H1 (cell line): ENCODE data around the gene GIPR. TPM values are rescaled to one million over a fixed set of nuclear protein-coding genes. Genes with fewer than 3 reads are reported as not detected.

Experiments used
- CTCF ChIA-PET: fragments of 300-600 bp; sonication (Branson Sonifier 250); formaldehyde crosslinking; loops from one replicate; lab custom pipeline; 2021; ENCODE audit not compliant: partially characterized antibody; lab: Charles Lee
- POLR2A ChIA-PET: fragments of 300-600 bp; sonication (Branson Sonifier 250); formaldehyde crosslinking; loops from one replicate; lab custom pipeline; 2021; ENCODE audit warnings: inconsistent platforms; ENCODE audit not compliant: partially characterized antibody; lab: Charles Lee
- DNase-seq, 2 experiments: peaks; one replicate each; pipeline versions ENCODE4 v3.0.0 to v3.0.0-alpha.2; 2010 to 2022; ENCODE audit warnings: low spot score in 2 of 2, low read depth in 1 of 2, mixed read lengths in 1 of 2
- FAIRE-seq: peaks from 2 replicates; lab custom pipeline; 2011; peaks lifted over from hg19 to GRCh38; lab: Jason Lieb, UNC
- H2AFZ ChIP-seq: 2 replicates; pipeline ENCODE4 v1.8.1; 2012; ENCODE audit warnings: low read length, inconsistent platforms
- H2AK5ac ChIP-seq: 2 replicates; pipeline ENCODE4 v1.6.1; 2013; ENCODE audit warnings: low read depth, low read length
- H2BK120ac ChIP-seq: replicated peaks from 2 replicates; pipeline ENCODE3; 2013; ENCODE audit warnings: low read depth, low read length, inconsistent platforms
- H2BK12ac ChIP-seq: 2 replicates; pipeline ENCODE4 v1.6.1; 2013; ENCODE audit warnings: low read depth, low read length
- H2BK15ac ChIP-seq: 2 replicates; pipeline ENCODE4 v1.6.1; 2013; ENCODE audit warnings: low read length
- H2BK20ac ChIP-seq: 2 replicates; pipeline ENCODE4 v1.6.1; 2013; ENCODE audit warnings: low read length
- H2BK5ac ChIP-seq: 2 replicates; pipeline ENCODE4 v1.6.1; 2013; ENCODE audit warnings: low read depth, low read length
- H3K14ac ChIP-seq: 2 replicates; pipeline ENCODE4 v1.6.1; 2013; ENCODE audit warnings: inconsistent platforms; ENCODE audit not compliant: insufficient read length
- H3K18ac ChIP-seq: 2 replicates; pipeline ENCODE4 v1.6.1; 2013; ENCODE audit warnings: low read length; ENCODE audit errors: extremely low read depth
- H3K23ac ChIP-seq: 2 replicates; pipeline ENCODE4 v1.6.1; 2013; ENCODE audit warnings: inconsistent platforms; ENCODE audit not compliant: insufficient read length
- H3K23me2 ChIP-seq: 2 replicates; pipeline ENCODE4 v1.6.1; 2013; ENCODE audit warnings: low read depth, low read length
- H3K27ac ChIP-seq: 2 replicates; pipeline ENCODE4 v1.6.1; 2011; ENCODE audit warnings: low read depth, low read length, inconsistent platforms
- H3K27me3 ChIP-seq, 4 experiments: replicated peaks in 1 of 4; 1 replicate in 1 of 4; 2 replicates in 3 of 4; pipeline versions ENCODE4 v1.6.1 to v1.8.1; 2011 to 2013; ENCODE audit warnings: low read length in 3 of 4, mild to moderate bottlenecking in 3 of 4, inconsistent platforms in 2 of 4, mixed read lengths in 2 of 4, moderate library complexity in 1 of 4; ENCODE audit not compliant: control insufficient read depth in 3 of 4, insufficient read depth in 3 of 4; ENCODE audit errors: extremely low read depth in 1 of 4
- H3K36me3 ChIP-seq, 4 experiments: 2 replicates each; pipeline versions ENCODE4 v1.6.1 to v1.8.1; 2011 to 2013; ENCODE audit warnings: mild to moderate bottlenecking in 4 of 4, low read length in 3 of 4, moderate library complexity in 2 of 4, control low read depth in 1 of 4, inconsistent platforms in 1 of 4; ENCODE audit not compliant: insufficient read depth in 4 of 4, control insufficient read depth in 2 of 4
- H3K4ac ChIP-seq: replicated peaks from 2 replicates; pipeline ENCODE3; 2013; ENCODE audit warnings: low read length, low read depth, mixed read lengths, inconsistent platforms; ENCODE audit not compliant: insufficient read length
- H3K4me1 ChIP-seq, 4 experiments: replicated peaks in 1 of 4; 1 replicate in 1 of 4; 2 replicates in 3 of 4; pipeline versions ENCODE4 v1.6.1 to v1.8.1; 2011 to 2013; ENCODE audit warnings: low read length in 3 of 4, inconsistent platforms in 2 of 4, mixed read lengths in 1 of 4; ENCODE audit not compliant: insufficient read depth in 4 of 4, control insufficient read depth in 3 of 4
- H3K4me2 ChIP-seq, 2 experiments: 2 replicates each; pipeline versions ENCODE4 v1.6.1 to v1.8.1; 2011 to 2013; ENCODE audit warnings: low read depth in 2 of 2, low read length in 2 of 2, control low read depth in 1 of 2, inconsistent platforms in 1 of 2, mild to moderate bottlenecking in 1 of 2; ENCODE audit not compliant: insufficient read depth in 1 of 2
- H3K4me3 ChIP-seq, 4 experiments: fragments of 200-600, 300-600 bp in 1 of 4; sonication (generic), shearing (Covaris generic), sonication (Bioruptor Twin) in 1 of 4; 2 replicates each; pipeline versions ENCODE4 v1.5.1 to v1.8.1; 2011 to 2016; ENCODE audit warnings: low read length in 4 of 4, low read depth in 3 of 4, control low read depth in 2 of 4, inconsistent platforms in 2 of 4, mild to moderate bottlenecking in 2 of 4, mixed read lengths in 1 of 4, moderate library complexity in 1 of 4; ENCODE audit not compliant: insufficient read depth in 2 of 4; ENCODE audit errors: extremely low read depth in 1 of 4
- H3K56ac ChIP-seq: replicated peaks from 2 replicates; pipeline ENCODE3; 2013; ENCODE audit warnings: low read depth, mild to moderate bottlenecking, mixed read lengths, low read length, inconsistent platforms; ENCODE audit not compliant: insufficient read length
- H3K79me1 ChIP-seq: 2 replicates; pipeline ENCODE4 v1.6.1; 2013; ENCODE audit warnings: low read depth, low read length, control low read depth
- H3K79me2 ChIP-seq, 2 experiments: 2 replicates each; pipeline versions ENCODE4 v1.6.1 to v1.8.1; 2012 to 2013; ENCODE audit warnings: low read length in 2 of 2, mild to moderate bottlenecking in 2 of 2, inconsistent platforms in 1 of 2; ENCODE audit not compliant: insufficient read depth in 2 of 2, control insufficient read depth in 1 of 2
- H3K9ac ChIP-seq, 4 experiments: replicated peaks in 1 of 4; 1 replicate in 1 of 4; 2 replicates in 3 of 4; pipeline versions ENCODE4 v1.6.1 to v1.8.1; 2011 to 2013; ENCODE audit warnings: low read depth in 3 of 4, low read length in 3 of 4, control low read depth in 2 of 4, mild to moderate bottlenecking in 2 of 4, moderate library complexity in 2 of 4, inconsistent platforms in 1 of 4; ENCODE audit errors: extremely low read depth in 1 of 4
- H3K9me3 ChIP-seq, 2 experiments: 2 replicates each; pipeline versions ENCODE4 v1.6.1 to v1.8.1; 2012 to 2013; ENCODE audit warnings: mild to moderate bottlenecking in 2 of 2, moderate library complexity in 2 of 2, control low read depth in 1 of 2, inconsistent platforms in 1 of 2, low read depth in 1 of 2, low read length in 1 of 2, mixed read lengths in 1 of 2; ENCODE audit not compliant: insufficient read depth in 2 of 2
- H4K20me1 ChIP-seq, 2 experiments: replicated peaks in 1 of 2; 2 replicates each; pipeline versions ENCODE3 to v1.8.1; 2011 to 2013; ENCODE audit warnings: inconsistent platforms in 2 of 2, low read length in 2 of 2, mild to moderate bottlenecking in 1 of 2; ENCODE audit not compliant: insufficient read depth in 2 of 2, control insufficient read depth in 1 of 2
- H4K5ac ChIP-seq: 2 replicates; pipeline ENCODE4 v1.6.1; 2013; ENCODE audit warnings: low read length, low read depth, mixed read lengths, inconsistent platforms; ENCODE audit not compliant: insufficient read length
- H4K8ac ChIP-seq: 2 replicates; pipeline ENCODE4 v1.8.0; 2013; ENCODE audit warnings: mild to moderate bottlenecking, moderate library complexity, low read length, inconsistent platforms; ENCODE audit not compliant: insufficient read depth; ENCODE audit errors: extremely low read depth
- H4K91ac ChIP-seq: replicated peaks from 2 replicates; pipeline ENCODE3; 2013; ENCODE audit warnings: low read length, mixed read lengths, inconsistent platforms; ENCODE audit not compliant: insufficient read length
- EGR1 ChIP-seq: IDR thresholded peaks from 2 replicates; pipeline ENCODE4 v1.6.1; 2011; ENCODE audit warnings: low read depth, low read length, borderline replicate concordance
- GABPA ChIP-seq: IDR thresholded peaks from 2 replicates; pipeline ENCODE4 v1.6.1; 2011; ENCODE audit warnings: mild to moderate bottlenecking, low read length, moderate library complexity, borderline replicate concordance; ENCODE audit not compliant: insufficient read depth
- PHF8 ChIP-seq: fragments of 200-600 bp; sonication (generic); conservative IDR thresholded peaks from 2 replicates; pipeline ENCODE4 v1.7.1; 2012; ENCODE audit warnings: low read depth, mild to moderate bottlenecking, inconsistent platforms, low read length, moderate library complexity
- POLR2AphosphoS5 ChIP-seq: IDR thresholded peaks from 2 replicates; pipeline ENCODE4 v1.6.1; 2011; ENCODE audit warnings: low read depth, low read length
- POU5F1 ChIP-seq: IDR thresholded peaks from 2 replicates; pipeline ENCODE4 v1.6.1; 2011; ENCODE audit warnings: low read depth, mild to moderate bottlenecking, low read length, moderate library complexity
- RAD21 ChIP-seq, 2 experiments: IDR thresholded peaks in 1 of 2; conservative IDR thresholded peaks in 1 of 2; 2 replicates each; pipeline ENCODE4 v1.6.1; 2011; ENCODE audit warnings: low read depth in 2 of 2, low read length in 2 of 2, improper control_type of control experiment in 1 of 2, inconsistent platforms in 1 of 2, mild to moderate bottlenecking in 1 of 2, moderate library complexity in 1 of 2
- RBBP5 ChIP-seq: IDR thresholded peaks from 2 replicates; pipeline ENCODE4 v1.7.1; 2012; ENCODE audit warnings: low read depth, mild to moderate bottlenecking, inconsistent platforms, low read length, moderate library complexity, borderline replicate concordance
- WGBS, 2 experiments: shearing (Covaris generic) in 1 of 2; methylation state at CpG; one replicate each; pipeline versions ENCODE4 v1.1.6 to v1.1.7; 2013 to 2015; ENCODE audit warnings: low lambda C conversion rate in 2 of 2, mixed read lengths in 2 of 2, inconsistent platforms in 1 of 2, low coverage in 1 of 2, missing lambda C conversion rate in 1 of 2; ENCODE audit not compliant: insufficient replicate concordance in 2 of 2, insufficient coverage in 1 of 2, insufficient read length in 1 of 2; ENCODE audit errors: extremely low coverage in 1 of 2, missing lambda C conversion rate in 1 of 2; 5-methylcytosine and 5-hydroxymethylcytosine counted together
- polyA plus RNA-seq, 7 experiments: library from polyadenylated mRNA; depleted of rRNA in 3 of 7; stranded (reverse) in 5 of 7; unstranded in 2 of 7; fragments of >200 nt in 5 of 7; fragments of 200-250 nt in 2 of 7; gene quantifications; 1 replicate in 5 of 7; 2 replicates in 1 of 7; 4 replicates in 1 of 7; pipeline versions ENCODE4 v1.2.1 to v1.2.3, GENCODE V29; 2011 to 2013; ENCODE audit warnings: missing spikeins in 2 of 7, mixed read lengths in 2 of 7
- total RNA-seq: library from RNA; stranded (reverse); fragmentation: NEBNext Ultra II Directional; extraction: Animal tissue kit (Norgen Biotek cat#: 25700); gene quantifications from 2 replicates; pipeline ENCODE4 v1.2.1, GENCODE V29; 2021

GIPR gene
- total and polyA plus RNA-seq, 2 of the 8 experiments (the other 6 are each of a cell fraction or from before 2014, with no cell fraction given), result 0.42 to 1.3 TPM

DNA sequence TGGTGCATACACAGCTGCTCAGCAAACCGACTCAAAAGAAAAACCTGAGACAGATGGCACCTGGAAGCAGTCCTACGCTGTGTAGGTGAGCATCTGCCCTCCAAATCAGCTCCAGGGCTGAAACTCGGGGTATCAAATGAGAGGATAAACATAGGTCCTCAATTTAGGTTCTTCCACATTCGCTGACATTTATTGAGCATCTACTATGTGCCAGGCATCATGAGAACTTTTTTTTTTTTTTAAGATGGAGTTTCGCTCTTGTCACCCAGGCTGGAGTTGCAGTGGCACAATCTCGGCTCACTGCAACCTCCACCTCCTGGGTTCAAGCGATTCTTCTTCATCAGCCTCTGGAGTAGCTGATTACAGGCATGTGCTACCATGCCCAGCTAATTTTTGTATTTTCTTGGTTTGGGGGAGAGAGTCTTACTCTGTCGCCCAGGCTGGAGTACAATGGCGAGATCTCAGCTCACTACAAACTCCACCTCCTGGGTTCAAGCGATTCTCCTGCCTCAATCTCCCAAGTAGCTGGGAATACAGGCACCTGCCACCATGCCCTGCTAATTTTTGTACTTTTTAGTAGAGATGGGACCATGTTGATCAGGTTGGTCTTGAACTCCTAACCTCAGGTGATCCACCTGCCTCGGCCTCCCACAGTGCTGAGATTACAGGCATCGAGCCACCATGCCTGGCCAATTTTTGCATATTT, 37.8 kb downstream of the GIPR start:
- Histone ChIP-seq H2BK15ac (no peak overlapping the region), H4K91ac (no peak overlapping the region), H2BK20ac (no peak overlapping the region), H3K23me2 (no peaks in the 10 kb centered on the region), H3K56ac (no peak overlapping the region), H2AK5ac (no peak overlapping the region), H3K36me3 (peaks cover 4 to 18% (median 15%) of the 10 kb centered on the region in 4 experiments; a peak in 7 of 8 replicates), H4K20me1 (peaks cover 0 to 2% of the 10 kb centered on the region in 2 experiments), H4K5ac (no peak overlapping the region), H3K18ac (no peak overlapping the region), H3K9ac (no peak overlapping the region), H3K27me3 (no peaks in the 10 kb centered on the region), H3K4ac (no peak overlapping the region), H2BK12ac (no peak overlapping the region), H3K27ac (no peak overlapping the region), H3K4me2 (no peak overlapping the region), H3K4me3 (no peak overlapping the region), H3K79me2 (no peaks in the 10 kb centered on the region), H2BK5ac (no peak overlapping the region), H2BK120ac (no peak overlapping the region), H3K4me1 (no peaks in the 10 kb centered on the region), H4K8ac (no peak overlapping the region), H3K79me1 (no peaks in the 10 kb centered on the region), H2AFZ (no peak overlapping the region), H3K9me3 (no peaks in the 10 kb centered on the region), H3K23ac (no peak overlapping the region), H3K14ac (no peak overlapping the region)
- FAIRE-seq, result no peak
- DNase-seq, result no peak
- CTCF ChIA-PET, result interaction anchor here (0.6 to 3.5 kb wide), 6 partner anchors 8 to 151 kb away, joined by 3 to 14 read pairs (median 5); partner anchors contain the start of gene SIX5
- 79% methylated on average over 12 of the region's 12 CpGs; no CpG with 5 or more reads in 1 of the 2 experiments for WGBS, 2 experiments
- POLR2A ChIA-PET, result interaction anchor here (1.0 to 9.6 kb wide), 9 partner anchors 10 to 90 kb away, joined by 3 to 90 read pairs (median 3); partner anchors contain the start of genes QPCTL and SNRPD2
- TF ChIP-seq RBBP5 (no peak), EGR1 (no peak), PHF8 (no peak), GABPA (no peak), RAD21 (IDR thresholded peaks at IDR 0.05 in 1 of 2, conservative IDR thresholded peaks at IDR 0.05 in 1 of 2; ENCODE audit: low read depth in 2 of 2, low read length in 2 of 2) (no peak), POLR2AphosphoS5 (no peak), POU5F1 (no peak)
